Superior temporal gyrus (tissue), 1 donor: ENCODE measurements around the gene STX19.
"Not testable (repeated sequence)": the region's sequence is repeated elsewhere in the genome, so short reads cannot be mapped to it uniquely, and the experiment has no call there.

Source experiments
- DNase-seq: peaks from one replicate; pipeline ENCODE4 v3.0.0-alpha.2; 2016; ENCODE audit errors: extremely low spot score

STX19 gene

DNA sequence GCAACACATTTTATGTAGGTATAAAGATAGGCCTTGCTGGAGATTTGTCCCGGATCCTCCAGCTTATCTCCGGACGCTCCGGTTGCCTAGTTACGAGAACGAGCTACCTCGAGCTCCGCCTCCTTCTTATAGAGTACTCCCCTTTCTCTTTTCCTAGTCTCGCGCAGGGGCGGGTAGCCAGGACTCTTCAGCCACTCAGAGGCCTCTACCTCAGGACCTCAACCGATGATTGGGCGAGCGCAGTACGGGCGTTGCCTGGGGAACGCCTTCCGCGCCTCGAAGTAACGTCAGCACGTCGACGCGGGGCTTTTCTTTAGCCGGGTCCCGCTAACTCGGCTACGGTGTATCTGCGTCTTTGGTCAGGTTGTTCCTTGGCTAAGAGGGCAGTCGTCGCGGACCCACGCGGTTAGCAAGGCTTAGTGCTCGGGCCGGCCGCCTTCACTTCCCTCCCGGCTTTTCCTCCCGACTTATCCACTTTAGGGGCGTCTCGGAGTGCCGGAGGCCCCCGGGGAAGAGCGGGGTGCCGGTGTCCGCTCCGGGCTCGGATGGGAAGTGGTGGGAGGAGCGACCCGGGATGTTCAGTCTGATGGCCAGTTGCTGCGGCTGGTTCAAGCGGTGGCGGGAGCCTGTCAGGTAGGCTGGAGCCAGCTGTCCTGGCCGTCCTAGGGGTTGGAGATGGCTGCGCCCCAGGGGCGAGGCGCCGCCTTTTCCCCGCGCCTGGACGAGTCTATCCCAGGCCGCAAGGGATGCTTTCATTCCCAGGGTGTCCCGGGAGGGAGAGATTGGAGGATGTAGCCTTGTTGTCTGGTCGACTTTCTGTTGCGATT, 48.3 kb downstream of the STX19 start, which contains the start of gene ARL13B:
Gene ARL13B, plus strand, starts transcription at position 306 of the 827 bp plus-strand sequence. Its CDS starts 269 bp downstream, at position 575.
- peak; percentile 98 for DNase-seq

DNA sequence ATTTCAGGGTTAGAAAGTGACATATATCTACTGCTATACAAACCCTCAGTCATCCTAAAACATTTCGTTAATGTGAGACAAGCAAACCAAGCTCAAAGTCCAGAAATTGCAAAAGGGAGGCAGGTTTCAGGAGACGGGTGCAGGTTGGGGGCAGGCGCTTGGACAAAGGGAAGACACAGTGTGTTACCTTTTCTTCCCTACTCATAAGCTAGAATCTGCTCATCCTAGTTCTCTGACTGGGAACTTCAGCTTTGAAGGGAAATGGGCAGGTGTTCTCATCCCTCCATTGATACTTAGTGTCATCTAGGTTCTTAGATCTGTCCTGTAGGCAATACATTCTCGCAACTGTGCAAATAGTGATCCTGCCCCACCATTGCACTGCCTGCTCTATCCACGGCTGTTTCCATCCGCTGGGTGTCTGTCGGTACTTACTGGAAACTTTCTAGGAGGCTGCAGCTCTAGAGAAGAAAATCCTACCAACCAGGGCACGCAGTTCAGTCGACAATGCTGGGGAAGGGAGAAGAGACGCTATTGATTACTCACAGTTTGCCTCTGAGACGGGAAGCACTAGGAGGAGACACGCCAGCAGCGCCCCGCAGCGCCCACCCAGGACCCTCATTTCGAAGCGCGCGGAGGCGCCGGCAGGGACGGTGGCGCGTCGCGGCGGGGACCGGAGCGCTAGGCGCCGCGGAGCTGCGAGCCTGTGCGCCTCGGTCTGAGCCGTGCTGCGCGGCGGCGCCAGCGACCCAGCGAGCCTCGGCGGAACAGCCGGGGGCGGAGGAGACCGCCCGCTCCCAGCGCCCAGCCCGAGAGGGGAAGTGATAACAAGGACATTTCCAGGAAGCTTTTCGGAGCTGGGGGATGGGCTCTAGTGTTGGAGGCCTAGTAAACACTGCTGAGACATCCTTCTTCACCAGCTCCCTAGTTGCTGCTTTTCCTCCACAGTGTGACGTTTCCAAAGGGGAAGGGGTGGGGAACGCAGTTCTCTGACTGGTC, 55.0 kb downstream of the STX19 start, which contains the start of gene PROS1:
Gene PROS1, minus strand, starts transcription at position 766 of the 996 bp plus-strand sequence. Its CDS starts 147 bp downstream, at position 619.
- DNase-seq, result peak; percentile 73

DNA sequence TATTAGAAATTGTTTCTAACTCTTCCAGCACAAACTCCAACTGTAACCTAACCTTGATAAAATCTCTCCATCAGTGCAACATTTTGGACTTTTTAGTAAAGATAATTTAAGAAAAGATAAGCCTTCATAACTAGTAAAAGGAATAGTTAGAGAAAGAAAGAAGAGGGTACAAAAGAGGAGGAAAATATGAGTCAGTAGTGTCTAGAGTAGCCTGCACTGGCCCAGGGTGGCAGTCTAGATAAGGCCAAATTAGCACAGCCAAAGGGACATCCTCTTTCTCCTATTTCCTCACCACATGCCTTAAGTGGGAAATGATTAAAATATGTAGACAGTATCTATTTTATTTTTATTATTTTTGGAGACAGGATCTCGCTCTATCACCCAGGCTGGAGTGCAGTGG, 58.4 kb downstream of the STX19 start:
- DNase-seq, result no peak

DNA sequence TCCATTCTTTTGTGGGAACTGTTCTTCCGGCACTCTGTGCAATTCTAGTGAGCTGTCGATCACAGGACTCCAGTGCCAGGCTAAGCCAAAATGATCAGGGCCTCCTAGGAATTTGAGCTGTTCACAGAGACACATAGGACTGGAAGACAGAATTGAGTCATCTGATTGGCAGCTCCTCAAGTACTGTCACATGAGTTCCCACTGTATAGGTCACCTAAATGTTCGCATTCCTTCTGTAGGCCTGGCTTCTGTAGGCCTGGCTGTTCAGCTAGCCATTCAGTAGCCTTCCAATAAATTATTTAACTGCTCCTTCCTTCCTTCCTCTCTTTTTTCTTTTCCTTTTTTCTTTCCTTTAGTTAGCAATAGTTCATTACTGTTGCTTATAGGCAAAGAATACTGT, 59.0 kb downstream of the STX19 start:
- DNase-seq, result no peak

DNA sequence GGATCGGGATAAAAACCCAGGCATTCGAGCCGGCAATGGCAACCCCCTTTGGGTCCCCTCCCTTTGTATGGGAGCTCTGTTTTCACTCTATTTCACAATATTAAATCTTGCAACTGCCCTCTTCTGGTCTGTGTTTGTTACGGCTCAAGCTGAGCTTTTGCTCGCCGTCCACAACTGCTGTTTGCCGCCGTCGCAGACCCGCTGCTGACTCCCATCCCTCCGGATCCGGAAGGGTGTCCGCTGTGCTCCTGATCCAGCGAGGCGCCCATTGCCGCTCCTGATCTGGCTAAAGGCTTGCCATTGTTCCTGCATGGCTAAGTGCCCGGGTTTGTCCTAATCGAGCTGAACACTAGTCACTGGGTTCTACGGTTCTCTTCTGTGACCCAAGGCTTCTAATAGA, 63.3 kb downstream of the STX19 start:
- DNase-seq, result not testable (repeated sequence)
